Fibroblast of lung (primary cell): ENCODE results near the gene RNF113B. TPM values are rescaled to one million over a fixed set of nuclear protein-coding genes. Genes with fewer than 3 reads are reported as not detected.

ENCODE experiments used
- DNase-seq, 2 donors: peaks; one replicate each; pipeline versions ENCODE4 v3.0.0 to v3.0.0-alpha.2; 2010; ENCODE audit warnings: low read depth in 2 of 2
- H2AFZ ChIP-seq: 2 replicates; pipeline ENCODE4 v1.5.1; 2012; ENCODE audit warnings: low read length, control low read depth, inconsistent platforms
- H3K27ac ChIP-seq: 2 replicates; pipeline ENCODE4 v1.5.1; 2011; ENCODE audit warnings: low read length, control low read depth; ENCODE audit not compliant: insufficient read depth
- H3K27me3 ChIP-seq: 2 replicates; pipeline ENCODE4 v1.5.1; 2011; ENCODE audit warnings: mild to moderate bottlenecking, low read length; ENCODE audit not compliant: control insufficient read depth, insufficient read depth
- H3K36me3 ChIP-seq: 2 replicates; pipeline ENCODE4 v1.5.1; 2011; ENCODE audit warnings: low read length; ENCODE audit not compliant: control insufficient read depth, insufficient read depth
- H3K4me1 ChIP-seq: 2 replicates; pipeline ENCODE4 v1.5.1; 2011; ENCODE audit warnings: low read length; ENCODE audit not compliant: control insufficient read depth, insufficient read depth; ENCODE audit errors: extremely low read depth
- H3K4me2 ChIP-seq: 2 replicates; pipeline ENCODE4 v1.5.1; 2011; ENCODE audit warnings: low read length, control low read depth; ENCODE audit not compliant: insufficient read depth; ENCODE audit errors: extremely low read depth
- H3K4me3 ChIP-seq, 4 experiments: fragments of 200-600 bp in 1 of 4; sonication (generic) in 1 of 4; replicated peaks in 1 of 4; 2 replicates each; pipeline ENCODE4 v1.5.1; 2011 to 2016; ENCODE audit warnings: low read length in 4 of 4, low read depth in 3 of 4, mild to moderate bottlenecking in 3 of 4, control low read depth in 2 of 4, inconsistent platforms in 1 of 4, mixed read lengths in 1 of 4; ENCODE audit not compliant: insufficient read depth in 1 of 4; ENCODE audit errors: control extremely low read depth in 1 of 4
- H3K79me2 ChIP-seq: 2 replicates; pipeline ENCODE4 v1.5.1; 2012; ENCODE audit warnings: mild to moderate bottlenecking, low read length, inconsistent platforms; ENCODE audit not compliant: control insufficient read depth, insufficient read depth
- H3K9ac ChIP-seq: 2 replicates; pipeline ENCODE4 v1.5.1; 2011; ENCODE audit warnings: mild to moderate bottlenecking, low read length, control low read depth; ENCODE audit not compliant: insufficient read depth
- H3K9me3 ChIP-seq: 2 replicates; pipeline ENCODE4 v1.5.1; 2012; ENCODE audit warnings: low read depth, low read length; ENCODE audit not compliant: control insufficient read depth, insufficient read depth
- H4K20me1 ChIP-seq: 2 replicates; pipeline ENCODE4 v1.5.1; 2011; ENCODE audit warnings: low read length; ENCODE audit not compliant: control insufficient read depth, insufficient read depth; ENCODE audit errors: extremely low read depth
- CTCF ChIP-seq, 2 donors: IDR thresholded peaks in 1 of 2; conservative IDR thresholded peaks in 1 of 2; 1 replicate in 1 of 2; 2 replicates in 1 of 2; pipeline ENCODE4 v1.5.1; 2011 to 2012; ENCODE audit warnings: low read length in 2 of 2, control low read depth in 1 of 2, inconsistent platforms in 1 of 2, low read depth in 1 of 2, mild to moderate bottlenecking in 1 of 2
- EZH2 ChIP-seq: IDR thresholded peaks from 2 replicates; pipeline ENCODE4 v1.5.1; 2012; ENCODE audit warnings: low read length, control low read depth, mild to moderate bottlenecking; ENCODE audit errors: missing control alignments
- polyA minus RNA-seq: library from RNA; depleted of rRNA, polyadenylated mRNA; stranded (reverse); fragments of >200 nt; gene quantifications from 2 replicates; pipeline ENCODE4 v1.2.3, GENCODE V29; 2011; ENCODE audit warnings: low replicate concordance
- polyA plus RNA-seq, 2 donors: library from polyadenylated mRNA; depleted of rRNA in 1 of 2; stranded (reverse) in 1 of 2; unstranded in 1 of 2; fragments of >200 nt; gene quantifications; 2 replicates each; pipeline ENCODE4 v1.2.1, GENCODE V29; 2011 to 2012; ENCODE audit warnings: missing spikeins in 1 of 2
- total RNA-seq: library from RNA; depleted of rRNA; stranded (reverse); fragments of >200 nt; gene quantifications from 2 replicates; pipeline ENCODE4 v1.2.1, GENCODE V29; 2014

Gene RNF113B
- total RNA-seq (not detected in 2 replicates), polyA plus RNA-seq (not detected in 2 replicates), polyA minus RNA-seq (not detected in 2 replicates)
- not detected in 2 replicates for polyA plus RNA-seq (2012)

DNA sequence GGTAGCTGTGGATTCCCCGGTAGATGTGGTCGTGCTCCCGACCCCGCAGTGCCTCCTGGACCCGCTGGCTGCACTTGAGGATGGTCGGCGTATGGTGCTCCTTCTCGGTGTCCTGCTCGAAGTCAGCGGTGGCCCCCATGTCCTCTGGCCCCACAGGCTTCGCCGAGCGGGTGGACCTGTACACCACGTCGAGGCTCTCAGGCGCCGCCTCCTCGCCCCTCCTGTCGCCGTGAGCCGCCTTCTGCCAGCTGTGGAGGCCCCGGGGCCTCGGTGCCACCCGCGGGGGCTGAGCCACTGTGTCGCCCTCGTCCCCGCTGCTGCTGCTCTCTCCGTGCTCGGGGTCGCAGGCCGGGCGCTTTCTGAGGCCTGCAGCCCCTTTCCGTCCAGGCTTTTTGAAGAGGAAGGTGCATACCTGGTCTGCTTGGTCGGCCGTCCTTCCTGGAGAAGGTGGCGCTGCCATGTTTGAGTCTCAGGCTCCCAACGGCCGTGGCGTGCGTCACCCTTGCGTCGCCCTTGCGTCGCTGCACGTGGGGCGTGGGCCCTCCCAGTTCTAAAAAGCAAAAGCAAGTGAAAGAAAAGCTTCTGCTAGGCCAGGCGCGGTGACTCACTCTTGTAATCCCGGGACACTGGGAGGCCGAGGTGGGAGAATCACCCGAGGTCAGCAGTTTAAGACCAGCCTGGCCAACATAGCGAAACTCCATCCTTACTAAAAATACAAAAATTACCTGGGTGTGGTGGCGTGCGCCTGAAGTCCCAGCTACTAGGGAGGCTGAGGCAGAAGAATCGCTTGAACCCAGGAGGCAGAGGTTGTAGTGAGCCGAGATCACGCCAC, at the start of gene RNF113B:
Gene RNF113B, minus strand, starts transcription at position 493 of the 832 bp plus-strand sequence. Its CDS starts 33 bp downstream, at position 460.
- no peak for DNase-seq
- peaks cover 21% of the 10 kb centered on the region for H3K4me1 ChIP-seq
- H3K27ac ChIP-seq, result no peak within 1 kb of the TSS
- H3K9me3 ChIP-seq, result no peaks in the 10 kb centered on the region
- no peak within 1 kb of the TSS for H3K4me3 ChIP-seq
- H3K9ac ChIP-seq, result no peak within 1 kb of the TSS
- no peak within 1 kb of the TSS for H2AFZ ChIP-seq
- H4K20me1 ChIP-seq, result no peaks in the 10 kb centered on the region
- peaks cover 63% of the 10 kb centered on the region for H3K79me2 ChIP-seq
- TF ChIP-seq CTCF (conservative IDR thresholded peaks at IDR 0.05 in 1 of 2, IDR thresholded peaks at IDR 0.05 in 1 of 2; ENCODE audit: low read depth in 1 of 2, low read length in 2 of 2) (no peak), EZH2 (no peak)
- H3K27me3 ChIP-seq, result no peaks in the 10 kb centered on the region
- no peaks in the 10 kb centered on the region for H3K36me3 ChIP-seq
- H3K4me2 ChIP-seq, result no peak within 1 kb of the TSS

DNA sequence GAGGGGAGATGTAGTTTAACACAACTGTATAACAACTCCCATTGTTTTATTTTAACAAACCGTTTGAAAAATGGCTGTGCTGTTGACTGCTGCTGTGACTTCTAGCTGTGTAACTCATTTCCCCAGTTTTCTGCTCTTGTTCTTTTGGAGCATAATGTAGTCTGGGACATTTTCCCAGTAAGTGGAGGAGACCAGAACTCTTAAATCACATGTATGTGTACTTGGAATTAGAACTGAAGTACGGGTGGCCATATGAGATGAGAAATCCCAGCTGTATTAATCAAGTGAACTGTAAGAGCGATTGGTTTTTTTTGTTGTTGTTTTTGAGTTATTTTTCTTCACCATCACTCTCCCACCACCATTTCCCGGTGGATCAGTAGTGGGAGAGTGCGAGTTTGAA, 49.4 kb upstream of the RNF113B start:
- Histone ChIP-seq H4K20me1 (no peaks in the 10 kb centered on the region), H3K27ac (no peak overlapping the region), H3K36me3 (peaks cover 2% of the 10 kb centered on the region), H3K9me3 (no peaks in the 10 kb centered on the region), H3K4me2 (no peak overlapping the region), H2AFZ (no peak overlapping the region), H3K79me2 (peaks cover 33% of the 10 kb centered on the region), H3K4me1 (peaks cover 9% of the 10 kb centered on the region), H3K9ac (no peak overlapping the region), H3K4me3 (no peak overlapping the region), H3K27me3 (no peaks in the 10 kb centered on the region)
- no peak for DNase-seq
- no peak for TF ChIP-seq EZH2
- no peak for TF ChIP-seq CTCF (conservative IDR thresholded peaks at IDR 0.05 in 1 of 2, IDR thresholded peaks at IDR 0.05 in 1 of 2; ENCODE audit: low read depth in 1 of 2, low read length in 2 of 2)

DNA sequence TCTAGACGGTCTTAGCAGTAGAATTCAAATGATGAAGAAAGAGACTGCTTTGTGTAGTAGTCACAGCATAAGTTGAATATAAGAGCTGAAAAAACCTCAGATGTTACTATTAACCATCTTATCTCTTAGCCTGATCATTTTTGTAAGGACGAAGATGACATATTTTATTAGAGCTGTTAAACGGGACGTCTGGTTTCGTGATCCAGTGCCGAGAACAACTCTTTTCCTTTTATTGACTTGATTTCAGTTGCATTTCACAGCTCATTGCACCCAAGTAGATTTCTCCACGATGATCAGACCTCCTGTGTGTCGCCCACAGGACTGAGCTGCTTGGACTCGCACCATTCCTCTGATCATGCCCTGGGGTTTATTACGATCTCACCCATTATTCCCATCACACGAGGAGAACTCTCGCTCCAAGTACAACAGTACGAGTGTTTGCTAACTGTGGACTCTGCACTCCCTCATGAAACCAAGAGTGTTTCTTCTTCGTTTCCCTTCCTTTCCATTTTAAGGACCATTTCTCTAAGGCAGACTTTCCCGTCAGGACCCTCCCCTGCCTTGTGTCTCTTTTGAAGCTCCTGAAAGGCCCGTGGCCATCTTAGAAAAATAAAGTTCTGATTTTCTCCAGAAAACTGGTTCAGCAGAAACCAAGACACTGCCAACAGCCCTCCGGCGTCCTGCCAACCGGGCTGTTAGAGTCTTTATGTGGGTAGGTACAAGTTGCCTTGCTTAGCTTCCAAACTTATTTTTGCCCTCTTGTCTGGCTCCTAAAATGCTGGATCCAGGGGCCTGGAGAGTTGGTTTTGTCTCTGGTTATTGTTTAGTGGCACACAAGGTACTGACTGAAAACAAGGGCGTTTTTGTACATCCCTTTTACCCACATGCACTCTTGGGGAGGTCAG, 48.2 kb upstream of the RNF113B start:
- peaks cover 9% of the 10 kb centered on the region for H3K4me1 ChIP-seq
- DNase-seq, result no peak
- no peak overlapping the region for H3K4me2 ChIP-seq
- no peaks in the 10 kb centered on the region for H3K9me3 ChIP-seq
- H3K27ac ChIP-seq, result no peak overlapping the region
- no peak overlapping the region for H3K4me3 ChIP-seq
- no peak for TF ChIP-seq EZH2
- TF ChIP-seq CTCF (conservative IDR thresholded peaks at IDR 0.05 in 1 of 2, IDR thresholded peaks at IDR 0.05 in 1 of 2; ENCODE audit: low read depth in 1 of 2, low read length in 2 of 2), result no peak
- no peak overlapping the region for H3K9ac ChIP-seq
- H3K36me3 ChIP-seq, result peaks cover 2% of the 10 kb centered on the region
- H3K27me3 ChIP-seq, result no peaks in the 10 kb centered on the region
- H4K20me1 ChIP-seq, result no peaks in the 10 kb centered on the region
- H3K79me2 ChIP-seq, result peaks cover 26% of the 10 kb centered on the region
- H2AFZ ChIP-seq, result no peak overlapping the region
